ENCODE measurements around the gene ART1.

- no peak for TF ChIP-seq ZNF317 (CRISPR knock-in tag; IDR thresholded peaks at IDR 0.05; ENCODE audit: borderline replicate concordance, low read depth)
- no peak for TF ChIP-seq CTCF (IDR thresholded peaks at IDR 0.05)
- TF ChIP-seq NR2C2 (CRISPR knock-in tag; IDR thresholded peaks at IDR 0.05), result no peak
- TF ChIP-seq ATF3 (CRISPR knock-in tag; conservative IDR thresholded peaks at IDR 0.05), result no peak
- TF ChIP-seq FOXJ3 (CRISPR knock-in tag; IDR thresholded peaks at IDR 0.05; ENCODE audit: borderline replicate concordance), result no peak
- no peak for TF ChIP-seq E2F1 (CRISPR knock-in tag; IDR thresholded peaks at IDR 0.05)
- TF ChIP-seq ATF2 (CRISPR knock-in tag; IDR thresholded peaks at IDR 0.05; ENCODE audit: borderline replicate concordance, low read depth), result no peak
- TF ChIP-seq GTF2I (CRISPR knock-in tag; conservative IDR thresholded peaks at IDR 0.05), result no peak
- no peak for TF ChIP-seq ZNF138 (CRISPR knock-in tag; conservative IDR thresholded peaks at IDR 0.05)
Measured at GRCh38 chr11:3671334-3672254, 26.7 kb downstream of the ART1 start, which contains the start of gene CHRNA10.
